H4 (cell line): ENCODE results near the gene P2RX6. TPM values are rescaled to one million over a fixed set of nuclear protein-coding genes. Genes with fewer than 3 reads are reported as not detected.
A peak's percentile ranks its signal among the peaks of the same experiment; 100 is the strongest.

Experiments used
- DNase-seq: peaks from one replicate; pipeline ENCODE4 v3.0.0-alpha.2; 2015; ENCODE audit warnings: low spot score
- total RNA-seq: library from RNA; depleted of rRNA; stranded (reverse); fragments of >200 nt; shearing (Covaris generic); gene quantifications from 2 replicates; pipeline ENCODE4 v1.2.3, GENCODE V29; 2014

The P2RX6 gene
- total RNA-seq, 1 experiment from 2014 or later = 2.0 TPM

GRCh38 chr22:20979940-20980453 lies 35.0 kb upstream of the P2RX6 start:
- no peak for DNase-seq

DNA sequence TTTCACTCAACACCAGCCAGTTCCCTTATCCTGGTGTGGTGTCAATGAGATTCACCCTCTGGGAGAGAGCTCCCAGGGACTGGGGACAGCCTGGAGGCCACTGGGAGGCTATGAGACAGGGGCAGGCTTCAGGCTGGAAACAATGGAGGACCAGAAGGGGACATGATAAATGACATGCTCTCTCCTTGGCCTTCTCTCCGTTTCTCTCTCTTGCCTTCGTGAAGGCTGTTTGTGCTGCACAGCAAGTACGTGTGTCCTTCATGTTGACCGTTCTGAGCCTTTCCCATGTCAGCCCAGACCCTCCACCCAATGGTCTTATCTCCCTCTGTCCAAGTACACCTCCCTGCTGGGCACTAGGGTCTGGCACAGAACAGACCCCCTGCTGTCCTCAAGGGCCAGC lies 34.4 kb upstream of the P2RX6 start:
- DNase-seq = no peak

DNA sequence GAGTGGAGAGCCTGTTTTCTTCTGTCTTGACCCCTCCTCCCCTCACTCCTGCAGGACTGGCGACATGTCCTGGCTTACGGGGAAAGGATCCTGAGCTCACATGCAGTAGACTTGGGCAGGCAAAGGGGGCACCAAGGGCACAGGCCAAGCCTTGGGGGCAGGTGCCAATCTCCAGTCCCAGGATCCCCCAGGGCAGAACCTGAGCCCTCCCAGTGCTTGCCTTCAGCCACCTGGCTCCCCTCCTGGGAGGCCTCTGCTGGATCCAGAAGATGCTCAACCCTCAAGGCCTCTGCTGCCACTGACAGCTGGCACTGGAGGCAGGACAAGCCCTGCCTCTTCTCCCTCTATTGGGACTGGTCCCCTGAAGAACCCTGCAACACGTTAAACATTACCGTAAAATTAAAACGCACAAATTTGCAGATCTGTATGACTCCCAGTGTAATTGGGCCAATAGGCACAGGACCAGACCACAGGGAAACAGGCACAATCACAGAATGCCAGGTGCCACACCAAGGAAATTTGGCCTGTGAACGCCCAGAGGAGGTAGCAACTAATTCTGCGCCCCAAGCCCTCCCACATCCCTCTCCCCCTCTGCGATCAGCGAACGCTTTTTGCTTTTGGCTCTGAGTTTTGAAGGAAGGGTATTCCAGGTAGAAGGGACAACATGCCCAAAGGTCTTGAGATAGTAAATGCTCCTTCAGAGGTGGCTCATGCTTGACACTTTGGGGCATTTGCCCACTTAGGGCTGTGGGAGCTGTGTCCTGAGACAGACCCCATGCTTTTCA lies 33.8 kb upstream of the P2RX6 start:
- DNase-seq = no peak

DNA sequence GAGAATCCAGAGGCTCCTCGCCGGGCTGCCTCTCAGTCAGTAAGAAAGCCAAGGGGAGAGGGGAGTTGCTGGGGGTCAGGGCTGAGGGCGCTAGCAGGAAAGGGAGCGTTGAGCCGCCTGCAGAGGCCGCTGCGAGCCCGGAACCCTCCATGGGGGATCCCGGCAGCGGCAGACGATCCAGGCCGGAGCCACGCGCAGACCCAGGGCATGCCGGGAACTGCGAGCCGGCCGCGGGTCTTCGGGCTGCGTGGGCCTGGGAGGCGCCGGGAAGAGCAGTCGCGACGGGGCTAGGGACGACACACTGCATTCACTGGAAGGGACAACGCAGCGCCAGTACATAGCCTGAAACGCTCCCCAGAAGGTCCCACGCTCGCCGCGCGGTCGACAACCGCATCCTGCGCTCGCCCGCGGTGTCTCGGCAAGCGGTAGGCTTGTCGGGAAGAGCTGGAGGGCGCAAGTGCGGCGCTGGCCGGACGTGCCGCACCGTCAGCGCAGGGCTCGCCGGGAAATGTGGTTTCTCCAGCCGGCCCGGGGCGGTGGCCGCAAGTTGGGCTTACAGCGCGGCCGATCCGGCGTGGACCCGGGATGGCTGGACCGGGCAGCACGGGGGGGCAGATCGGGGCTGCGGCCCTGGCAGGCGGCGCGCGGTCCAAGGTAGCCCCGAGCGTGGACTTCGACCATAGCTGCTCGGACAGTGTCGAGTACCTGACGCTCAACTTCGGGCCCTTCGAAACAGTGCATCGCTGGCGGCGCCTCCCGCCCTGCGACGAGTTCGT lies 33.0 kb upstream of the P2RX6 start, which contains the start of gene LZTR1:
LZTR1 (plus strand) TSS at position 511 of the 776 bp plus-strand sequence; CDS start at position 586, 75 bp downstream.
- peak; percentile 53 for DNase-seq

DNA sequence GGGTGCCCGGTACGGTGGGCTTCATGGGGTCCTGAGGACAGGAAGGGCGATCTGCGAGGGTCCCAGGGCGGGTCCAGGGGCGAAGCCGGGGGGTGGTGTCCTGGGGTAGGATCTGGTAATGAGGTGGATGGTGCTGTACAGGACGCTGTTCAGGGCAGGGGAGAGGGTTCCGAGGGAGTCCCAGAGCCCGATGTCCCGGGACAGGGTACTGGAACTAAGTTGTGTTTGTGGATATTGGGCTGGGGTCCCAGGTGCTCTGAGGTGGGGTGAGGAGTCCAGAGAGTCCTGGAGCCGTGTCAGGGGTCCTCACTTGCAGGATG lies 32.4 kb upstream of the P2RX6 start:
- DNase-seq = no peak

DNA sequence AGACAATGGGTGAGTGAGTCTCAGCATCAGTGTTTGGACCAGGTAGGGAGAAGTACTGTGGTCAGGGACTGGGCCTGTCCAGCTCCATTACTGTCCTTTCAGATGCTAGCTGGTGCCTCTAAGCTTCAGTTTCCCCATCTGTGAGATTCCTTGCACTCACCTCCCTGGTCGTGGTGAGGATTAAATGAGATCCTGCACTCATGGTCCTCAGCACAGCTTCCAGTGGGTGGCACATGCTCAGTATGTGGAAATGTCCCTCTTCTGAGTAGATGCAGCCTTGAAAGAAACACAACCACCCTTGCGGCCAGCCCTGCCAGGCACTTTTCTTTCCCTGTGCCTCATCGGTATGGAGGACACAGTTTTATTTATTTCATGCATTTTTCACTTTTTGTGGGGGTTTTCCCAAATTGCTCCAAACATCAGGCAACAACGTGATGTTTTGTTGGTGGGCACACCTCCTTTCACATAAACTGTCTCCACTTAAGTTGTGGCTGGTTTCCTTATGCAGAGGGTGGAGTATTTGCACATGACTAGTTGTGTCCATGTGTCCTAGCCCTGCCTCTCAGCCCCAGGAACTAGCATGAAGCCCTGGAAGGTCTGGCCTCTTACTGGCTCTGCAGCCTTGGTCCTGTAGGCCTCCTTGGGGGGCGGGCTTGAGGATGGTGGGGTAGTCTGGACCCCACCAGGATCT lies 31.7 kb upstream of the P2RX6 start:
- DNase-seq = no peak

- no peak for DNase-seq
These were observed 29.2 kb upstream of the P2RX6 start for GRCh38 chr22:20985720-20986119.

GRCh38 chr22:20986365-20986764 lies 28.6 kb upstream of the P2RX6 start:
- DNase-seq = no peak

DNA sequence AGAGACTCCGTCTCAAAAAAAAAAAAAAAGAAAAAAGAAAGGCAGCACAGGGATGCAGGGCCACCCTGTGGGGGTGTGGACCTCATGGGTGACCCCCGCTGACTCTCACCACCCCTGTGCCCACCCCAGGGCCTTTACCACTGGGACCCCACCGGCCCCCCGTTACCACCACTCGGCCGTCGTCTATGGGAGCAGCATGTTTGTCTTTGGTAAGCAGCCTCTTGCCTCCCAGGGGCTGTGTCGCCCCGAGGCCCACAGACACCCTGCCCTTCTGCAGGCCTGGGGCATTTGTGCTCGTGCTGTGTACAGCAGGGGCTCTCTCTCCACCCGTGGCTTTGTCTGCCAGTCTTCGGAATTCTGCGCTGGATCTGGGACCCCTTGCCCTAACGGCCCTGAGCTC lies 27.6 kb upstream of the P2RX6 start:
- no peak for DNase-seq

GRCh38 chr22:20988573-20989322 lies 26.2 kb upstream of the P2RX6 start:
- DNase-seq = no peak

GRCh38 chr22:20989323-20990138 lies 25.4 kb upstream of the P2RX6 start:
- no peak for DNase-seq

DNA sequence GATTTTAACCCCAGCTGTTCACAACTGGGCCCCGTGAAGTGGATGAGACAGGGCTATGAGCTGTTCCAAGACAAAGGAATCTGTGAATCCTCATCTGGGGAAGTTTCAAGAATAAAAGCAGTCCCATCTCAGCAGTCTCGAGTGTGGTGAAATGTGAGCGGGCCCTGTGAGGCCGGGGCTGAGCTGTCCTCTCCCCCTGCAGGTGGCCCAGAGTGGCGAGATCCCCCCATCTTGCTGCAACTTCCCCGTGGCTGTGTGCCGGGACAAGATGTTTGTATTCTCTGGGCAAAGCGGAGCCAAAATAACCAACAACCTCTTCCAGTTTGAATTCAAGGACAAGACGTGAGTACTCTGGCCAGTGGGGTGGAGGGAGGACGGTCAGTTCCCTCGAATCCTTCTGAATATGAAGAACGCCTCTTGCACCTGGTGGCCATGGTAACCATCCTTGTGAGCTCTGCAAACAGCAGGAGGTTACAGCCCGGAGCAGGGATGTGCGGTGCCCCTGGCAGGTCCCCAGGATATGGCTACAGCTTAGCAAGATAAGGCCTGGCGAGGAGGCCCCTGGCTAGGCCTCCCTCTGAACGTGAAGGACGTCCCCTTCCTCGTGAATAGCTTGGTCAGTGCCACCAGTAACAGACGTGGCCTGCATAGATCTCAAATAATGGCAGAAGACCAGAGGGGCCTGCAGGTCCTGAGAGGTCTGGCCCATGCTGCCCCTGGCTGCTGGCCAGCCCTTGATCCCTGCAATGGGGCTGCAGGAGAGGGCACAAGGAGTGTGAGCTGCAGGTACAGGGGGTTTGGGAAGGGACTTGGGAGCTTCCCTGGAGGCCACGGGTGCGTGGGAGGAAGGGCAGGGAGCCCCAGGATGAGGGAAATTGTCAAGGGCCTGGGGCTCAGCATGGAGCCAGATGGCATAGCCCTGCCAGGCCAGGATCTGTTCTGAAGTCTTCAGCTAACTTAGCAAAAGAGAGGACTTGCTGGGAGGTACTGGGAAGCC lies 24.5 kb upstream of the P2RX6 start:
- no peak for DNase-seq

DNA sequence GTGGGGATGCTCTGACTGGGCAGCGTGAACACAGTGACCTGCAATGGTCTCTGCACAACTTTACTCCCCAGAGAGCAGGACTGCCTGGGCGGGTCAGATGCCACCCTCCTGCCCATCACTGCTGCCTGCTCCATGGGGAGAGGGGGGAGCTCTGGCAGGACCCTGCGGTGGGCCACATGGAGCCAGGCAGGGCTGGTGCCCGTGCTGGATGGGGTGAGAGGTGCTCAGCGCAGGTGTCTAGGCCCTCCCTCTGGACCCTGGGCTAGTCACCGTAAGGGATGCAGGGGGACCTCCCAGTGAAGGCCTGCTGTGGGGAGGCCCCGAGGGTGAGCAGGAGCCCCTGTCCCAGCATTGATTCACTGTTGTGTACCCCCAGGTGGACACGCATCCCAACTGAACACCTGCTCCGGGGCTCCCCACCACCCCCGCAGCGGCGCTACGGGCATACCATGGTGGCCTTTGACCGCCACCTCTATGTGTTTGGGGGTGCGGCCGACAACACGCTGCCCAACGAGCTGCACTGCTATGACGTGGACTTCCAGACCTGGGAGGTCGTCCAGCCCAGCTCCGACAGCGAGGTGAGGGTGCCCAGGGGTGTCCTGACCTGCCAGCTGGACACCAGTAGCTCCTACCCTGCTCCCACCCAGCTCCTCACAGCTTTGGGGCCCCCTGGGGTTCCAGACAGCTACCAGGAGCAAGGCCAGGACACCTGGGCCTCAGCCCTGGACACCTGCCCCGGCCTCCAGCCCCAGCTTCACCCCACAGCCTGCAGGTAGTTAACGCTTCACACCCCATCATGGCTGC lies 23.5 kb upstream of the P2RX6 start:
- no peak for DNase-seq

DNA sequence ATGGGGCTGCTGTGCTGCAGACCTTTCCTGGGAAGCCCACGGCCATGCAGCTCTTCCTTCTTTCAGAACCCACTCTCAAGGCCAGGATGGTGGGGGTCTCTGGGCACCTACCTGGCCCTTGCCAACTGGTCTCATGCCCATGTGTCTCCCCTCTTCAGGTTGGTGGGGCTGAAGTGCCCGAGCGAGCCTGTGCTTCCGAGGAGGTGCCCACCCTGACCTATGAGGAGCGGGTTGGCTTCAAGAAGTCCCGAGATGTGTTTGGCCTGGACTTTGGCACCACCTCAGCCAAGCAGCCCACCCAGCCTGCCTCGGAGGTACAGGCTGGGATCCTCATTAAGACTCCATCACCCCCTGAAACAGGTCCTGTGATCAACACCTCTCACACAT lies 22.9 kb upstream of the P2RX6 start:
- DNase-seq = no peak

- no peak for DNase-seq
These were observed 22.3 kb upstream of the P2RX6 start for GRCh38 chr22:20992456-20993303.

- no peak for DNase-seq
These were observed 21.4 kb upstream of the P2RX6 start for GRCh38 chr22:20993304-20994127.
